CD4-positive, alpha-beta T cell treated with Interleukin-10 for 1 hour (primary cell): ENCODE measurements around the gene PRR23E.

ENCODE experiments used
- DNase-seq: peaks from one replicate; pipeline ENCODE4 v3.0.0-alpha.2; 2020

PRR23E gene

DNA sequence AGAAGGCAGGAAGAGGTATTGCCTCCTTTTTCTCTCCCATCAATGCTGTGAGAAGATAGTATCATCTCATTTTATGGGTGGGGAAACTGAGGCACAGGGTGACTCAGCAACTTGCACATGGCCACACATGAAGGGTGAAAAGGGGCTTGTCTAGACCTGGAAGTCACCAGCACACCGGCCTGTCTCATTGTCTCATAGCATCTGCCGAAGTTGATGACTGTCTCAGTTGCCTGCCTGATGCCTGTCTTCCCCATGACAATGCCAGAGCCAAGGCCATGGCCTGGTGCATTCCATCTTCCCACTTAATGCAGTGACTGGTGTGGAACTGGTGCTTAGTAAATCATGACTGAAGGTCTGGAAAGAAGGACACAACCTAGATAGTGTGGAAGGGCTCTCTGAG is 27.9 kb upstream of the PRR23E start:
- DNase-seq = no peak

DNA sequence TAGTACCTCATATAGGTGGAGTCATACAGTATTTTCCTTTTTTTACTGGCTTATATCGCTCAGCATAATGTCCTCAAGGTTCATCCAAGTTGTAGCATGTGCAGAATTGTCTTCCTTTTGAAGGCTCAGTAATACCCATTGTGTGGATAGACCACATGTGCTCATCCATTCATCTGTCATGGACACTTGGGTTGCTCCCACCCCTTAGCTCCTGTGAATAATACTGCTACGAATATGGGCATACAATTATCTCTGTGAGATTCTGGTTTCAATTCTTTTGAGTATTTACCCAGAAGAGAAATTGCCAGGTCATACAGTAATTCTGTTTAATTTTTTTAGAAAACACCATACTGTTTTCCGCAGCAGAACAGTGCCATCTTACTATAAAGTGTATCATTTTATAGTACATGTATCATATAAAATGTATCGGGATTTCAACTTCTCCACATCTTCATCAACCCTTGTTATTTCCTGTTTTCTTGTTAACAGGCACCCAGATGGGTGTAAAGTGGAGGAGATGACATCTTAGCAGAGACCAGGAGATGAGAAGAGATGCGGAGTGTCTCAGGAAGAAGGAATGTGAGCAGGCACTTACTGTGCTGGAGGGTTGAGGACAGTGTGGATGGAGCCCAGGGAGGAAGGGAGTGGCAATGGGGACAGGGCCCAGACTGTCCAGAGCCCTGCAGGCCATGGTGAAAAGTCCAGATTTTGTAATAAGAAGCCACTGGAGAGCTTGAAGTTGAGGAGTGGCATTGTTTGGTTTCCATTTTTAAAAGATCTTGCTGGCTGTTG is 27.0 kb upstream of the PRR23E start:
- no peak for DNase-seq

DNA sequence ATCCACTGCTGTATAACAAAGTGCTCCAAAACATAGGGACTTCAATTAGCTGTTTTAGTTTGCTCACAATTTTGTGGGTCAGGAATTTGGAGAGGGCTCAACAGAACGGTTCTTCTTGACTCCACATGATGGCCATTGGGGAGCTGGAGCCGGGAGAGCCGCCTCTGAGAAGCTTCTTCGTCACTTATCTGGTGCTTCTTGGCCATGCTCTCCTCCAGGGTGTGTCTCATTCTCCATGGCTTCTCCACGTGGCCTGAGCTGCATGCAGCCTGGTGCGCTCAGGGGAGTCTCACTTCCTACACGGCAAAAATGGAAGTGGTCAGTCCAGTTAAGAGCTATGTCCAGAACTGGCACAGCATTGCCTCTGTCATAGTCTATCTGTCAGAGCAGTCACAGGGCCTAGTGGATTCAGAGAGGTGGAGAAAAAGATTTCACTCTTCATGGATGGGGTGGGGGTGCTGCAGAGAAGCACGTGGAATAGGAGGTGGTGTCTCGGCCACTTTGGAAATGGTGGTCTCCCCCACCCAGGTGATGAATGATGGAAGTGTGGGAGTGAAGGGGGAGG is 26.3 kb upstream of the PRR23E start:
- no peak for DNase-seq

DNA sequence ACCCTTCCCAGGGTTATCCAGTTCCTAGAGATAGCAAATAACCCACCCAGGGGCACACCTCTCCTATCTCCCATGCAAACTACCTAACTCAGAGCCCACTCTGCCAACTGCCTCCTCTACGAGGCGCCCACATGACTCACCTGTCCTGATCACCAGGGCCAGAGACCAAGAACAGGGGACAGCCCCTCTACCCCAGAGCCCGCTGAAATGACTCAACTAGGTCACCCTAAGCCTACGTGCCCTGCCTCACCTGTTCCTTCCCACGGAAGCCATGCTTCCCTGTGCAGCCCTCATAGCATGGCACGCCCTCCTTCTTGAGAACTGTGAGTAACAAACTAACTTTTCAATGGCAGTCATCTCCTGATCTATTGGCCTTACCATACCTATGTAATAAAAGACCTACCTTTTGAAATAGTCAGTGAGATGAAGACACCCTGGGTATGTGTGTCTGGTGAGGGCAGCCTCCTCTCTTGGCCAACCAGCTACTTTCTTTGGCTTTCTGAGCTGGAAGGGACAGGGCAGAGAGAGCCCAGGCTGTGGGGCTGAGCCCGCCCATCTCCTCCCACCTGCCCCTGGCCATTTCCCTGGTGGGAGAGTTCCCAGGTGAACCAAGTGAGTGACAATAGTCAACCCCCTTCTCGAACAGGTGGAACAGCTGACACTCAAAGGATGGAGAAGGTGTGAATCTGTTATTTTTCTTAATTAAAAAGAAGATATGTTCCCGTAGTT is 25.5 kb upstream of the PRR23E start:
- no peak for DNase-seq

DNA sequence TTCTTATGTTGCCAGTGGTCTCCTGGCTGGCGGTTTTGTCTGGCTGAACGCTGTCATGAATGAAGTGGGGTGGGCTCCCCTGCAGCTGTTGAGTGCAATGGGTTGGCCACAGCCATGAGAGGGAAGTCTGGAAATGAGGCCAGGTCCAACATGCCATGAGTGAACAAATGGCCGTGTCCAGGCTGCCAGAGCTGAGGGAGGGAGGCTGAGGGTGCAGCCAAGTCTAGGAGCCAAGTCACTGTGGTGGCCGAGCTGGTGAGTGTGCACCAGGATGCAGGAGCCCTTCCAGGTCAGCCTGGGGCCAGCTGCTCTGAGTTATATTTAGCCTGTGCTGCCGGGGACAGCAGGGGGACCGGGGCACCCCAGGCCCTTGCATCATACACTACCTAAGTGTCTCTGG is 24.7 kb upstream of the PRR23E start:
- no peak for DNase-seq

DNA sequence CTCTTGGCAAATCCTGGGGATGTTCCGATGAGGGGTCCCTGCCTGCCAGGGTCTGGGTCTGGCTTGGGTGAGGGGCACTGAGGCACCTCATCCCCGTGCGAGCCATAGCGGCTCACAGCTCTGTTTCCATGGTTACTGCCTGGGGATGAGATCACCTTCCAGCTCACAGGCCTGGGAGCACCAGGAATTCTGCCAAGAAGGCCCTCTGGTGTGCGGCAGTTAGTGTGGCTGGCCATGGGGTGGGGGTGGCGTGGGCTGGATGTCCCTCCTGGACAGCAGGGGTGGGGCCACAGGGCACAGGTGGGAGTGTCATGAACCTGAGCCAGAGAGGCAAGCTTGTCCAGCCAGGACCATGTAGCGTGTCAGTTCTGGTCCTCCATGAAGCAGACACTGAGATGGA is 22.1 kb upstream of the PRR23E start:
- DNase-seq = no peak

DNA sequence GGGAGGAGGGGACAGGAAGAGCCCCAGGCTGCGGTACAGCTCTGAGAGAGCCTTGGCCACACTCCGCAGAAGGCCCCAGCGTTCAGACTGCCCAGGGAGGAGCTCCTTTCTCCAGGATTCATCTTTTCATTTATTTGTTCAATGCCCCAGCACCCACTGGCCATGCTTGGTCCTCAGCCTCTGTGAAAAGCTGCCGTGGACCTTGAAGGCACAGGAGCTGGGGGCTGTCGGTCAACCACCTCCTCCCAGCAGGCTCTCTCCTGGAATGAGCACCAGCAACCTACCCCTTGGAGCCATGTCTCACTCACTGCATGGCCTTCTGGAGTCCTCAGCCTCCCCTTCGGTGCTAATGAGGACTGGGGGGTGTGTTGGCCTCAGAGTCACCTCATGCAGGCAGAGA is 21.6 kb upstream of the PRR23E start:
- no peak for DNase-seq

DNA sequence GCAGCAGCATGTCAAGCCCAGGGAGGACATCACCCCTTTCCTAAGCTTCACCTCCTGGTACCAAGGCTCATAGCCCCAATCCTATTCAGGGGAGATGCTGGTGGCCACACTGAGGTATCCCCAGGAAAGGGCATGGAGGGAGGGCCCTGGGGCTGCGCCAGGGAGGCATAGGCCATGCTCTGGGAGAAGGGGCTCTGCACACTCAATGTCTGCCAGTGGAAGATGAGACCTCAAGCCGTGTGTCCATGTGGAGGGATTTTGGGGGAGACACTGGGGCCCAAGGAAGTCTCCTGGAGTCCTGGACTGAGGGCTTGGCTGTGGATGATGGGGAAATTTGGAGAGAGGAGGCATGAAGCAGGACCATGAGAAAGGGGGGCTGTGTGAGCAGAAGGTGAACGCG is 21.2 kb upstream of the PRR23E start:
- no peak for DNase-seq

DNA sequence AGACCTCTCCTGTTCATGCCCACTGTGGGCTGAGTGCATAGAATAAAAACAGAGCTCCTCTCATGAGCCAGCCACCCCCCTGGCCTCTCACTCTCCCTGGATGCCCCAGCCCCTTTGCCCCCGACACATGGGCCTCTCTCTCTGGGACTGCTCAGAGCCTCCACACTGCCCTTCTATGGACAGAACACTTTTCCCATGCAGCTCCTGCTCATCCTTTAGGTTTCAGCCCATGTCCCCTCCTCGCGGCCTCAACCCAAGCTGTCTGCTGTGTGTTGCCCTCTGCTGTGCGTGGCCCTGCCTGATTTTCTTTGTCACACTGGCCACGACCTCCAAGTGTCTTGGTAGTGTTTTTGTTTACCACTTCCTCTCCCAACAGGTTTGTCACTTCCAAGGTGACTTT is 20.7 kb upstream of the PRR23E start:
- DNase-seq = no peak

DNA sequence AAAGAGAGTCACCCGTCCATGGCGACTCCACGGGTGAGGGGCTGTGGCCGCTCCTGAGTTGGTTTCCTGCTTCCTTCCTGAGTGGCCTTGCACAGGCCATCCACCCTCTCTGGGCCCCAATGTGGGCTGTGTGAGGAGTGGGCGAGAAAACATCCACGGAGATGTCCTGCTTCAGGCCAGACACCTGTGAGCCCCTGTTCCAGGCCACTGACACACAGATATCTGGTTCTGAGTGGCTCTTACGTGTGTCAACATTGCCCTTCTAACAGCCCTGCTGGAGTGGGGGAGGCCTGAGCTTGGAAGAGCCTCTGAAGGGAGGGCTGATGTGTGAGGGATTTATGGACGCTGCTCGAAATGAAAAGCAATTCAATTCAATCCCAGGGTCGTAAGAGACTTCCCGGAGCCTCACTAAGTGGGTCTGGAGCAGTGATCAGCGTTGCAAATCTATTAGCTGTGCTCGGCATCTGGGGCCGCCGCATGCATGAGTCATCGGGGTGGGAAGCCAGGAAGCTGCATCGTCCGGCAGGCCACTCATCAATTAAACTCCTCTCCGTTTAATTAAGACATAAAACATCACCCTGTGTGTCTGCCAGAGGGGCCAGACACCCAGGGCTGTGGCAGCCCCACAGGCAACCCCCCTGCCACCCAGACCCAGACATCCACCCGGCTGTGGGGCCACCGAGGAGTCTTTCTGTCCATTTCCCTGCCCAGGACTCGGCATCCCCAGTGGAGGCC is 20.0 kb upstream of the PRR23E start:
- no peak for DNase-seq

DNA sequence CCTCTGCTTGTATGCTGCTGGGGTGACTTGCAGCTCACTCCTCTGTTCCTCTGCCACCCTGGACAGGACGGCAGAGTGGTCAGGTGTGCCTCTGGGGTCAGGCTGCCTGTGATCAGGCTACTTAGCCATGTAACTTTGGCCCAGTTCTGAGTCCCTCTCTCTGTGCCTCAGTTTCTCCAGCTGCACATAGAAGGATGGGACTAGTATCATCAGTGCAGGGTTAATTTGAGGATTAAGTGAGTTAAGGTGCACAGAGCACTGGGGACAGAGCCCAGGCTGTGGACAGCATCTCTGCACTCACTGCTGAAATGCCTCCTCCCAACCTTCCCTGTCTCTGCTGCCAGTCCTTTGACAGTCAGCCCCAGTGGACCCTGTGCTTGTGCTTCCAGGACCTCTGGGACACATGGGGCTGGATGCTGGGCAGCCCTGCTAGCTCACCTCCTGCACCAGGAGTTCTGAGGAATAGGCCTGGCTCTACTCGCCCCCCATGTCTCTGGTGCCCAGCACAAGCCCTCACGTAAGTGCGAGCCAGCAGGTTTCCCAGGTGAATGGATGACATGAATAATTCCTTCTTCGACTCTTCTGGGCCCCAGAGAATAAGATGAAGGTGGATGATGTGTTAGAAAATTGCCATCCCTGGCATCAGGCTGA is 19.3 kb upstream of the PRR23E start:
- no peak for DNase-seq

DNA sequence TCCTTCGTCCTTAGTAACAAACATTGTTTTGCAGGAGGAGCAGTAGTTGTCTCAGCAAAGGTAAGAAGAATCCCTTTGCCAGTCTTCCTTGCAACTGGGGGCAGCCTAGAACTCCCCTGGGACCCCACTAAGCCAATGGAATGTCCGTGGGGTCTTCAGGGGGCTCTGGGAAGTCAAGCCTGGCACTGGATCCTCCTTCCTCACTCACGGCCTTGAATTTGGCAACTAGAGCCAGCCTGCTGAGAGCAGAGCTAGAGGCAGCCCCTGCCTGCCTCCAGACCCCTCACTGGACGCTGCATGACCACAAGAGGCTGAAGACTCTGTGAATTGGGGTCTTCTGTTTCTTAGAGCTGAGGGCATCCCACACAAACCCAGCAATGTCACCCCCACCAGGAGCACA is 18.6 kb upstream of the PRR23E start:
- no peak for DNase-seq

DNA sequence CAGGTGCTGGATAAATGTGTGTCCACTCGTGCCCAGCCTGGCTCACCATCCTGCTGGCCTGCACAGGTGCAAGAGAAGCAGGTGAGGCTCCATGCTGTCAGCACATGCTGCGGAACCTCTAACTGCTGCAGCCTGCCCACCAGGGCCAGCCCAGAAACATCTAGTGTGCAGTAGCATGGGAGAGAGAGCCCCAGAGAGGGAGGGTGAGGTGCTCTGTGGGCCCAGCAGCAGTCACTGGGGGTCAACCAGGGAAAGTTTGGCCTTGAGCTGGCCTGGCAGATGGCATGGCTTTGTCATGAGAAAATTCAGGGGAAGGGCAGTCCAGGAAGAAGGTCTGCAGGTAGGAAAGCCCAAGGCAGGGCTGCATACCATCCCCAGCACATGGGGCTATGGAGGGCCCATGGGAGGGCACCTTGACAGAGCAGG is 18.2 kb upstream of the PRR23E start:
- no peak for DNase-seq

DNA sequence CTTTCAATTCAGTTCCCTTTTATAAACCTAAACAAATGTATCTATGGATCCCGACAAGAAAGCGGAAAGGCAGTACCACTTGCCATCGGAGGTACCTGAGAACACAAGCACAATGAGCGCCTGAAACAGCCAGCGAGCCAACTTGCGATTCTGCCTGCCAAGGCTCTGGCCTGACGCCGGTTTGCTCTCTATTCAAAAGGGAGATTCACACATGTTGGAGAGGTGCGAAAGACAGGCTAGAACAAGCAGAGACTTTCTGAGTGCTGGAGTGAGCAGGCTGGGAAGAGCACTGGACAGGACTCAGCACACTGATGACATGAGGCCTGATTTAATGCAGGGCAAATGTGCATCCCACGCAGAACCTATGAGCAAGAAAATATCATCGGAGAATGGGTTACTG is 17.7 kb upstream of the PRR23E start:
- DNase-seq = no peak

DNA sequence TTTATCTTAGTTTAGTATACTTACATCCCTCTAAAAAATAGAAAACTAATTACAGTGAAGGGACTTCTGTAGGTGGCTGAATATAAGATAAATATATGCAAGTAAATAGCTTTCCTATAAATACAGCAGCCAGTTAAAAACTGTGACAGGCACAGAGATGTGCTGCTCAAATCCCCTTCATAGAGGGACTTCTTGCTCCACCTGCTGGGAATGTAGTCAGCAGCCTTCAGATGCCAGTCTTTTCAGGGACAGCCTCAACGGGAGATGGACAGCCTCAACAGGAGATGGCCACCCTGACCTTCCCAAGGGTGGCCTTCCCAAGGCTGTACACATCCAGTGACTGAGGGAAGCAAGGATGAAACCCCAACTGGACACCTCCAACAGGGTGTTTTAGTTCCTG is 15.7 kb upstream of the PRR23E start:
- no peak for DNase-seq

DNA sequence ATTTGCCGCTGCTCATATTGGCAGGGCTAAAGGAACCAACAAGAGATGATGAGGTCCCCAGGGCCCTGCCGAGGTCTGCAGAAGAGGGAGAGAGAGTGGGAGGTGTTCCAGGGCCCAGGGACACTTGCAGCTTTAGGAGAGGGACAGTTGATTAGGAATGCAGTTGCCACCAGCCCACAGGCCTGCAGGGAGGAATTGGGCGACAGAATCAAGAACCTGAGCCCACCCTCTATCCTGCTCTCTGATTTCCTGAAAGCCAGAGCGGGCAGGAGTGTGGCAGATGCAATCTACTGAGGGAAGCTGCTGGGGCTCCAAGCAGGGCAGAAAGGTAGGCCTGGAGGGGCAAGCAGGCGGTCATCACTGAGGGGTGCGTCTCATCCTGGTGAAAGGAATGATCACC is 12.1 kb upstream of the PRR23E start:
- DNase-seq = no peak

DNA sequence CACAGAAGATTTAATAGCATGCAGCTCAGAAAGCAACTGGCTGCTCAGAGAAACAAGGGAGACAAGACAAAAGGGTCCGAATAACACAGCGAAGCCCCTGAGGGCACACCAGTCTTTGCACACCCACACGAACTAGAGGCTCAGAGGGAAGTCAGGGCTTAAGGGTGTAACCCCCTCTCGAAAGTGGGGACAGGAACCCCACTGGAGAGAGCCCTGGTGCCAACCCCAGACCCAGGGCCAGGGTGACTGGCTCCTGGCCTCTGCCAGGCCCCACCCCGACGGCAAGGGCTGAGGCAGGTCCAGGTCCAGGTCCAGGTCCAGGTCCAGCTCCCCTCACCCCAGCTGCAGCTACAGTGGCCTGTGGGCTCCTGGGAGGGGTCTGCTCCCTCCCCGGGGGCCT is 10.5 kb upstream of the PRR23E start:
- no peak for DNase-seq

DNA sequence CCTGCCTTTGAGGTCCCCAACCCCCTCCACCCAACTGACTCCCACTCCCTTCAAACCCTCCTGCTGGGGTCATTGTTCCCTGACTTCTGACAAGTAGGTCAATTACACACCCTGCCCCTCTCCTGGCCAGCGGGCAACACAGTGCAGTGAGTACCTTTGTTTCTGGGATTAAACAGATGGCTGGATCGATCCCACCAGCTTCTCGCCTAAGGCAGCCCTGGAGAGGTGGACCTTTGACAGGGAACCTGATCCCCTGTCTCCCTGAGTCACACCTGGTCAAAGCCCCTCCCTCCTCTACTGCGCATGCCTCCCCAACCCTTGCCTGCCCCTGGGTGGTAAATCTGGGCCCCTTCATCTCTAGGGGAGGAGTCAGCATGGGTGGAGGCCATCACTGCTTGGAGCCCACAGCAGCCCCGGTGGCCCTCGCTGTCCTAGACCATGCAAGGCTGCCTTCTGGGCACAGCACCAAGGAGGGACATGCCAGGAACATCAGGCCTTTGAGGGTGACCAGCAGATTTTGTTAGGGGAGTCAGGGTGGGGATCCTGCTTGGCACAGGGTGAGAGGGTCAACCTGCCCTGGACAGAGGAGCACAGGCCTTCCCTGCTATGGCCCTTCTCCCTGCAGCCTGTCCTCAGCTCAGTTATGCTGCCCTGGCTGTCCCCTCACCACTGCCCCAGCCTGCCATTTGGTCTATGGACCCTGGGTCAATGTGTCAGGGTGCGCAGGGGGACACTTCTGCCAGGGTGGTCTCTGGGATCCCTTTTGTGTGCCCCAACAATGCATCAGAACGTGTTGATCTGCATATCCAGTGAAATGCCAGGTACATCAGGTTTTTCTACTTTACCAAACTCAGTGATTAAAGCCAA is 9.8 kb upstream of the PRR23E start:
- no peak for DNase-seq

DNA sequence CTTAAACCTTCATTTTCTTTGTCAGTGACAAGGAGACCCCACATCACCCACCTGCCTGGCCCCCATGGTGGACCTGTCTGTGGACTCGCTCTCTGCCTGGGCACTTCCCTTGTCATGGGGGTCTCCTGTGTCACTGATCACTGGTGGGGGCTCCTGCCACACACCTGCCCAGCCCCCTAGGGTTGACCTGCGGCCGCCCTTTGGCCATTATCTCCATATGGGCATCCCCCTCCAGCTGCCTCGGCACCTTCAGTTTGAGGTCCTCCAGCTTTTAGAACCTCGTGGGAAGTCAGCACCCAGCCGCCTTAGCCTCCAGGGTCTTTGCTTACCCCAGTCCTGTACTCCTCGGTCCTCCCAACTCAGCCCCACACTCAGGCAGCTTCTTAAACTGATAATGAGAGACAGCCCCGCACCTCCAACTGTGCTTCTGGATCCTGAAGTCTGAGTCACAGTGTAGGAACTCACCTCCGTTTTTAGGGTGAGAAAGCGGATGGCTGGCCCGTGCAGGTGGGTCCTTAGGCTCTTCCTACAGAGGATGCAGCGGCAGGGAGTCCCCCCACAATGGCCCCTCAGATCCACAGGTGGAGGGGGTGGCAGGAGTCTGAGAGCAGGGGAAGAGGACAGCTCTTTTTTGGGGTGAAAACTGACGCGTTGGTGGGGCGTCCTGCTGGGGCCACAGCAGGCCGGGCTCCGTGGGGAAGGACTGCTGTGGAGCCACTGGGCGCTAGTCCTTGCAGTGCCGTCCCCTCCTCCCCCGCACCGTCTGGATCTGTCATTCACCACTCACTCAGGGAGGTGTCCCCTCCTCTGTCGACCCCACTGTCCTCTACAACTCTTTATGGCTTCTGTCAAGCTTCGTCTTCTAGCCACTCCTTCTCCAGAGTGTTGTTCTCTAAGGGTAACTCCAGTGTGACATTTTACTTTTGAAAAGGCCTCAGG is 8.7 kb upstream of the PRR23E start:
- no peak for DNase-seq

DNA sequence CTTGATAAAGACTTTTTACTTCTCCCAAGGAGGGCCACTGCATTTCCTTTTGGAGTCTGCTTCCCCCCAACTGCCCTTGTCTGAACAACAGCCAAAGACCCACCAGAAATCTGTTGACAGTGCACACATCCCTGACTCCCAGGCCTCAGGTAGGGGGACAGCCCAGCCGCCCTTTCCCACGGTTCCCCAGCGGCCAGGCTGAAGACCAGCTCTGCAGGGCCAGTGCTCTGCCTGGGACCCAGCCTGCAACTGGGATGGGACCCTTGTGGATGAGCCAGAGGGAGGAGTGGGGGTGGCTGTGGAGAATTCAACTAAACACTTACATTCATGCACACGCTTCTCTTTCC is 8.1 kb upstream of the PRR23E start:
- no peak for DNase-seq

DNA sequence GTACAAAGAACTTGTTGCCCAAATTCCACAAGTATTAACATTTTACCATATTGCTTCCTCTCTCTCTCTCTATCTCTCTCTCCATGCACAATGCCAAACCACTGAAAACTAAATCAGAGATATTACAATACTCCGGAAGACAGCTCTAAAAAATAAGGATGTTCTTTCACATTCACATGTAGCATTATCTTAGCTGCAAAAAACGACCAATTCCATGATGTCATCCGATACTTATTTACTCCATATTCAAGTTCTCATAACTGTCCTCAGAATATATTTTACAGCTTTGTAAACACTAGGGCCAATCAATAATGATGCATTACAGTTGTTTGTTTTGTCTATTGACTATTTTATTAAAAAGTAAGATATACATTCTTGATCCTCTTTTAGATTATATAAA is 7.7 kb upstream of the PRR23E start:
- no peak for DNase-seq
